ENCODE results near the gene RAI14.

Gene RAI14

GRCh38 chr5:34611464-34612415 is 44.4 kb upstream of the RAI14 start:
- H3K9me3 ChIP-seq (ENCODE audit: severe bottlenecking) = no peaks in the 10 kb centered on the region
- H3K27ac ChIP-seq = no peak overlapping the region
- H3K4me3 ChIP-seq (ENCODE audit: low read depth, low read length) = no peak overlapping the region
- no peak for TF ChIP-seq CTCF (IDR thresholded peaks at IDR 0.05; ENCODE audit: low read depth, low read length)
- no peaks in the 10 kb centered on the region for H3K36me3 ChIP-seq
- no peaks in the 10 kb centered on the region for H3K27me3 ChIP-seq (ENCODE audit: insufficient read depth, low read depth, severe bottlenecking)
- DNase-seq = no peak

- no peaks in the 10 kb centered on the region for H3K36me3 ChIP-seq
- no peak for DNase-seq
- no peaks in the 10 kb centered on the region for H3K9me3 ChIP-seq (ENCODE audit: severe bottlenecking)
- no peak overlapping the region for H3K4me3 ChIP-seq (ENCODE audit: low read depth, low read length)
- H3K27me3 ChIP-seq (ENCODE audit: insufficient read depth, low read depth, severe bottlenecking) = no peaks in the 10 kb centered on the region
- TF ChIP-seq CTCF (IDR thresholded peaks at IDR 0.05; ENCODE audit: low read depth, low read length) = no peak
- no peak overlapping the region for H3K27ac ChIP-seq
These were observed 39.5 kb upstream of the RAI14 start for GRCh38 chr5:34616651-34617050.

GRCh38 chr5:34618371-34619065 is 37.6 kb upstream of the RAI14 start:
- Histone ChIP-seq H3K27me3 (ENCODE audit: insufficient read depth, low read depth, severe bottlenecking) (no peaks in the 10 kb centered on the region), H3K36me3 (no peaks in the 10 kb centered on the region), H3K4me3 (ENCODE audit: low read depth, low read length) (no peak overlapping the region), H3K27ac (no peak overlapping the region), H3K9me3 (ENCODE audit: severe bottlenecking) (no peaks in the 10 kb centered on the region)
- no peak for DNase-seq
- no peak for TF ChIP-seq CTCF (IDR thresholded peaks at IDR 0.05; ENCODE audit: low read depth, low read length)

- H3K9me3 ChIP-seq (ENCODE audit: severe bottlenecking) = no peaks in the 10 kb centered on the region
- H3K4me3 ChIP-seq (ENCODE audit: low read depth, low read length) = no peak overlapping the region
- TF ChIP-seq CTCF (IDR thresholded peaks at IDR 0.05; ENCODE audit: low read depth, low read length) = no peak
- H3K27me3 ChIP-seq (ENCODE audit: insufficient read depth, low read depth, severe bottlenecking) = no peaks in the 10 kb centered on the region
- H3K27ac ChIP-seq = no peak overlapping the region
- peak; percentile 12 for DNase-seq
- H3K36me3 ChIP-seq = no peaks in the 10 kb centered on the region
These were observed 35.9 kb upstream of the RAI14 start for GRCh38 chr5:34620185-34620584.

GRCh38 chr5:34621277-34622097 is 34.6 kb upstream of the RAI14 start:
- H3K27ac ChIP-seq = no peak overlapping the region
- H3K27me3 ChIP-seq (ENCODE audit: insufficient read depth, low read depth, severe bottlenecking) = no peaks in the 10 kb centered on the region
- no peak for TF ChIP-seq CTCF (IDR thresholded peaks at IDR 0.05; ENCODE audit: low read depth, low read length)
- no peak for DNase-seq
- no peaks in the 10 kb centered on the region for H3K9me3 ChIP-seq (ENCODE audit: severe bottlenecking)
- no peak overlapping the region for H3K4me3 ChIP-seq (ENCODE audit: low read depth, low read length)
- no peaks in the 10 kb centered on the region for H3K36me3 ChIP-seq

Measured in WERI-Rb-1 (cell line).